HepG2 (cell line): ENCODE results near the gene MSRB3. TPM values are rescaled to one million over a fixed set of nuclear protein-coding genes. Genes with fewer than 3 reads are reported as not detected.

Experiments used
- FOXA3 ChIP-seq: IDR thresholded peaks from 2 replicates; pipeline ENCODE4 v1.6.1; 2016; ENCODE audit warnings: missing genetic modification reagents, missing compliant biosample characterization
- MATR3 ChIP-seq: sonication (generic); formaldehyde crosslinking; IDR thresholded peaks from 2 replicates; pipeline ENCODE4 v1.4.0; 2020; ENCODE audit warnings: missing genetic modification reagents
- MED8 ChIP-seq: sonication (generic); formaldehyde crosslinking; IDR thresholded peaks from 2 replicates; pipeline ENCODE4 v1.8.1; 2023; ENCODE audit warnings: mild to moderate bottlenecking, missing genetic modification reagents; ENCODE audit not compliant: insufficient replicate concordance
- MTF1 ChIP-seq: sonication (generic); formaldehyde crosslinking; IDR thresholded peaks from 2 replicates; pipeline ENCODE4 v1.5.0; 2020; ENCODE audit warnings: missing genetic modification reagents
- NKX3-1 ChIP-seq: sonication (generic); formaldehyde crosslinking; IDR thresholded peaks from 2 replicates; pipeline ENCODE4 v1.5.0; 2020; ENCODE audit warnings: missing genetic modification reagents
- NR2F1 ChIP-seq, 2 experiments: fragments of 450-650 bp in 1 of 2; formaldehyde crosslinking in 1 of 2; IDR thresholded peaks; 2 replicates each; pipeline versions ENCODE4 v1.5.0 to v1.6.1; 2016 to 2020; ENCODE audit warnings: mild to moderate bottlenecking in 1 of 2, missing compliant biosample characterization in 1 of 2, missing genetic modification reagents in 1 of 2, moderate library complexity in 1 of 2
- PCBP2 ChIP-seq: fragments of 200-400 bp; formaldehyde crosslinking; optimal IDR thresholded peaks from 2 replicates; pipeline ENCODE3; 2018; ENCODE audit warnings: low read length, low read depth; ENCODE audit not compliant: poor library complexity, severe bottlenecking
- RARA ChIP-seq: IDR thresholded peaks from 2 replicates; pipeline ENCODE4 v1.6.1; 2016; ENCODE audit warnings: missing genetic modification reagents, missing compliant biosample characterization
- REPIN1 ChIP-seq: sonication (generic); formaldehyde crosslinking; IDR thresholded peaks from 2 replicates; pipeline ENCODE4 v1.8.0; 2022; ENCODE audit warnings: missing genetic modification reagents, low read depth, mild to moderate bottlenecking, borderline replicate concordance
- ZNF180 ChIP-seq: sonication (generic); formaldehyde crosslinking; IDR thresholded peaks from 2 replicates; pipeline ENCODE4 v1.4.0; 2020; ENCODE audit warnings: low read depth, missing genetic modification reagents, borderline replicate concordance
- ZNF282 ChIP-seq: fragments of 450-650 bp; IDR thresholded peaks from 2 replicates; pipeline ENCODE4 v1.6.1; 2018; ENCODE audit not compliant: partially characterized antibody
- ZNF703 ChIP-seq: sonication (generic); formaldehyde crosslinking; IDR thresholded peaks from 2 replicates; pipeline ENCODE4 v1.5.1; 2020; ENCODE audit warnings: missing genetic modification reagents, mild to moderate bottlenecking, moderate library complexity, borderline replicate concordance
- ZNF775 ChIP-seq: sonication (generic); formaldehyde crosslinking; IDR thresholded peaks from 2 replicates; pipeline ENCODE4 v1.4.0; 2020; ENCODE audit warnings: missing genetic modification reagents, mild to moderate bottlenecking, moderate library complexity, borderline replicate concordance
- ZNF792 ChIP-seq: IDR thresholded peaks from 2 replicates; pipeline ENCODE4 v1.6.1; 2016
- ZSCAN30 ChIP-seq: sonication (generic); formaldehyde crosslinking; IDR thresholded peaks from 2 replicates; pipeline ENCODE4 v1.5.0; 2020; ENCODE audit warnings: mild to moderate bottlenecking, missing genetic modification reagents
- polyA plus RNA-seq, 8 experiments: library from polyadenylated mRNA; depleted of rRNA in 3 of 8; stranded (reverse) in 7 of 8; unstranded in 1 of 8; fragments of >200 nt; fragmentation: Illumina TruSeq in 4 of 8; extraction: Trizol in 4 of 8; gene quantifications; 2 replicates each; pipeline versions ENCODE4 v1.2.1 to v1.2.3, GENCODE V29; 2011 to 2016; ENCODE audit warnings: low read depth in 4 of 8, missing spikeins in 1 of 8, mixed read lengths in 1 of 8; ENCODE audit not compliant: insufficient read depth in 1 of 8
- total RNA-seq, 5 experiments: library from RNA; depleted of rRNA; stranded (reverse); fragments of >200 nt; fragmentation: Illumina TruSeq; extraction: Trizol; gene quantifications; 2 replicates each; pipeline ENCODE4 v1.2.3, GENCODE V29; 2016; ENCODE audit warnings: low read depth in 1 of 5
- TF ChIP-seq, protein P1 (sequence below): sonication (generic); formaldehyde crosslinking; IDR thresholded peaks from 2 replicates; pipeline ENCODE4 v1.4.0; 2020; ENCODE audit warnings: mild to moderate bottlenecking, missing genetic modification reagents
- TF ChIP-seq, protein P2 (sequence below): sonication (generic); formaldehyde crosslinking; IDR thresholded peaks from 2 replicates; pipeline ENCODE4 v1.5.0; 2020; ENCODE audit warnings: mild to moderate bottlenecking, missing genetic modification reagents
- TF ChIP-seq, protein P3 (sequence below), 2 experiments: sonication (generic) in 1 of 2; formaldehyde crosslinking in 1 of 2; IDR thresholded peaks; 2 replicates each; pipeline versions ENCODE4 v1.4.0 to v1.6.1; 2016 to 2020; ENCODE audit warnings: borderline replicate concordance in 1 of 2, low read depth in 1 of 2, mild to moderate bottlenecking in 1 of 2, missing genetic modification reagents in 1 of 2
- TF ChIP-seq, protein P4 (sequence below): sonication (generic); formaldehyde crosslinking; IDR thresholded peaks from 2 replicates; pipeline ENCODE4 v1.5.0; 2020; ENCODE audit warnings: missing genetic modification reagents, mild to moderate bottlenecking, borderline replicate concordance

MSRB3 gene
- total and polyA plus RNA-seq, 2 of the 13 experiments (the other 11 are each of a cell fraction or from before 2014, with no cell fraction given) = 1.5 to 1.9 TPM

DNA sequence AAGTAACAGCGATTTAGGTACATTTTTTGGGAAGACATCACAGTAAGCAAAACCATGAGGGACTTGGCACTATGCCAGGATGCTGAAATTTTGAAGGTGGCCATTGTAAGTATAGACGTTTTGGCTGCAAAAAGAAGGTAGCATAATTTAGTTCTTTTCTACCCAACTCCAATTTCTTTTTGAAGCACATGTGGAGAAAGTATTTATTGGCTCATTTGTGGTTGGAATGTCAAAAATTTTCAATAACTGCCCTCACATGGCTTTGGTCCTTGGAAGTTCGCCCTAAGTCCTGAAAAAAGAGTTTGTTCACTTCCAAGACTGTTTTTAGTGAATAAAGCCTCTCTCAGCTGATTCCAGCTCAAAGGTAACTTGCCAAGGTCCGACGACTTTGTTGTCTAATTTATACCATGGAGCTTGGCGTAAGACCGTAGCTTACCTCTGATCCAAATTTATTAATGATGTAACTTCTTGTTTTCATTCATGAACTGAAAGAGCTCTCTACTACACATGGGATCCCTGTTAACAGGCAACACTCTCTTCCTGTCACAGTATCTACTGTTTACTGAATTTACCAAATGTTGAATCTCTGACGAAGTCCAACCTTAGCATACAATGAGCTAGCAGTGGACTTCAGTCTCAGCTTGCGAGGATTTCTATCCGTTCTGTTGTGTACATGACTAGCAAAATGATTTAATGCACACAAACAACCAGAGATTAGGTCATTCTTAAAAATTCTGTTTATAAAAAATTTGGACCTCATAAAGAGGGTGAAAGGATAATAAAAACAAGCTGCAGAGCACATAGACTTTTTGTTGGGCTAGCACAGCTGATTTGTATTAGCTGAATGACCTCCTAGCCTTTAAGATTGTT, 49.0 kb downstream of the MSRB3 start (continued):
- TF ChIP-seq, protein P1, sequence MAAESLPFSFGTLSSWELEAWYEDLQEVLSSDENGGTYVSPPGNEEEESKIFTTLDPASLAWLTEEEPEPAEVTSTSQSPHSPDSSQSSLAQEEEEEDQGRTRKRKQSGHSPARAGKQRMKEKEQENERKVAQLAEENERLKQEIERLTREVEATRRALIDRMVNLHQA (CRISPR knock-in tag) = no peak
- TF ChIP-seq NKX3-1 (0 out of 2 replicates have a peak, but pooled peaks have one; percentile 20), MED8 (no peak), RARA (CRISPR knock-in tag) (peak; percentile 57), ZSCAN30 (no peak), ZNF180 (CRISPR knock-in tag) (no peak), FOXA3 (CRISPR knock-in tag) (peak; percentile 88), ZNF282 (no peak), MTF1 (no peak), ZNF703 (CRISPR knock-in tag) (no peak), ZNF792 (CRISPR knock-in tag) (0 out of 2 replicates have a peak, but pooled peaks have one; percentile 40), MATR3 (CRISPR knock-in tag) (no peak), PCBP2 (no peak), ZNF775 (no peak), REPIN1 (CRISPR knock-in tag) (no peak), NR2F1 (CRISPR knock-in tag; IDR thresholded peaks at IDR 0.05) (no peak)
- TF ChIP-seq, protein P2, sequence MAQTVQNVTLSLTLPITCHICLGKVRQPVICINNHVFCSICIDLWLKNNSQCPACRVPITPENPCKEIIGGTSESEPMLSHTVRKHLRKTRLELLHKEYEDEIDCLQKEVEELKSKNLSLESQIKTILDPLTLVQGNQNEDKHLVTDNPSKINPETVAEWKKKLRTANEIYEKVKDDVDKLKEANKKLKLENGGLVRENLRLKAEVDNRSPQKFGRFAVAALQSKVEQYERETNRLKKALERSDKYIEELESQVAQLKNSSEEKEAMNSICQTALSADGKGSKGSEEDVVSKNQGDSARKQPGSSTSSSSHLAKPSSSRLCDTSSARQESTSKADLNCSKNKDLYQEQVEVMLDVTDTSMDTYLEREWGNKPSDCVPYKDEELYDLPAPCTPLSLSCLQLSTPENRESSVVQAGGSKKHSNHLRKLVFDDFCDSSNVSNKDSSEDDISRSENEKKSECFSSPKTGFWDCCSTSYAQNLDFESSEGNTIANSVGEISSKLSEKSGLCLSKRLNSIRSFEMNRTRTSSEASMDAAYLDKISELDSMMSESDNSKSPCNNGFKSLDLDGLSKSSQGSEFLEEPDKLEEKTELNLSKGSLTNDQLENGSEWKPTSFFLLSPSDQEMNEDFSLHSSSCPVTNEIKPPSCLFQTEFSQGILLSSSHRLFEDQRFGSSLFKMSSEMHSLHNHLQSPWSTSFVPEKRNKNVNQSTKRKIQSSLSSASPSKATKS (CRISPR knock-in tag) = no peak
- TF ChIP-seq, protein P3, sequence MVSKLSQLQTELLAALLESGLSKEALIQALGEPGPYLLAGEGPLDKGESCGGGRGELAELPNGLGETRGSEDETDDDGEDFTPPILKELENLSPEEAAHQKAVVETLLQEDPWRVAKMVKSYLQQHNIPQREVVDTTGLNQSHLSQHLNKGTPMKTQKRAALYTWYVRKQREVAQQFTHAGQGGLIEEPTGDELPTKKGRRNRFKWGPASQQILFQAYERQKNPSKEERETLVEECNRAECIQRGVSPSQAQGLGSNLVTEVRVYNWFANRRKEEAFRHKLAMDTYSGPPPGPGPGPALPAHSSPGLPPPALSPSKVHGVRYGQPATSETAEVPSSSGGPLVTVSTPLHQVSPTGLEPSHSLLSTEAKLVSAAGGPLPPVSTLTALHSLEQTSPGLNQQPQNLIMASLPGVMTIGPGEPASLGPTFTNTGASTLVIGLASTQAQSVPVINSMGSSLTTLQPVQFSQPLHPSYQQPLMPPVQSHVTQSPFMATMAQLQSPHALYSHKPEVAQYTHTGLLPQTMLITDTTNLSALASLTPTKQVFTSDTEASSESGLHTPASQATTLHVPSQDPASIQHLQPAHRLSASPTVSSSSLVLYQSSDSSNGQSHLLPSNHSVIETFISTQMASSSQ (IDR thresholded peaks at IDR 0.05; ENCODE audit: low read depth) = 0 out of 2 replicates have a peak, but pooled peaks have one; percentile 8
- TF ChIP-seq, protein P3 (CRISPR knock-in tag; IDR thresholded peaks at IDR 0.05; ENCODE audit: borderline replicate concordance) = no peak
- TF ChIP-seq, protein P4, sequence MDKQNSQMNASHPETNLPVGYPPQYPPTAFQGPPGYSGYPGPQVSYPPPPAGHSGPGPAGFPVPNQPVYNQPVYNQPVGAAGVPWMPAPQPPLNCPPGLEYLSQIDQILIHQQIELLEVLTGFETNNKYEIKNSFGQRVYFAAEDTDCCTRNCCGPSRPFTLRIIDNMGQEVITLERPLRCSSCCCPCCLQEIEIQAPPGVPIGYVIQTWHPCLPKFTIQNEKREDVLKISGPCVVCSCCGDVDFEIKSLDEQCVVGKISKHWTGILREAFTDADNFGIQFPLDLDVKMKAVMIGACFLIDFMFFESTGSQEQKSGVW (CRISPR knock-in tag) = no peak
